Stimulated activated naive CD8-positive, alpha-beta T cell treated with anti-CD3 and anti-CD28 coated beads, Interleukin-15, Interleukin-2, amounts not matched to agents 100 U/mL and 50 U/mL, for 24 hours (primary cell): ENCODE data around the gene AFG1L.
"Not testable (repeated sequence)": the region's sequence is repeated elsewhere in the genome, so short reads cannot be mapped to it uniquely, and the experiment has no call there.

Experiments used
- ATAC-seq: fragments of 150-1000 bp; cut with Tn5 transposase; one replicate; pipeline ENCODE4 v1.10.0; 2021
- DNase-seq: peaks from one replicate; pipeline ENCODE4 v3.0.0; 2021

Gene AFG1L

DNA sequence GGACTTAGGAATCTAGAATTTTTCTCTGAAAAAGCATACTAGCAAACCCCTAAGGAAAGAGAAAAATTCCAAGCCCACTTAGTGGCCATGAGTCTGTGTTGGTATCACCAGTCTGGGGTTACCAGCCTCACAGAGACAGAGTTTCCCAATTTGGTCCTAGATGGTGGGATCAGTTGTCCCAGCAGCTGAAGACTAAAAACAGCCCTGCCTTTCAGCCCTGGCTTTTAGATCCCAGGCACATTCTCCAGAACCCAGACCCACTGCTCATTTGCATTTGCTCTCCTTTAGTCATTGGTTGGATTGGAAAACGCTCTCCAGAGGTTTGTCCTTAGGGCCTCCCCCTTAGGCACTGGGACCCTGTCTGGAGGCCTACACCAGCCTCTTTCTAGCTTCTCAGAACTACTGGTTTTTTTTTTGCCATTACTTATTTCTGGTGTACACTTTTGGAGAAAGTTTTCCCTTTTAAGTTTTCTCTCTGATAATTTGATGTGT lies 226.8 kb downstream of the AFG1L start:
- DNase-seq (no peak), ATAC-seq (no peak)

DNA sequence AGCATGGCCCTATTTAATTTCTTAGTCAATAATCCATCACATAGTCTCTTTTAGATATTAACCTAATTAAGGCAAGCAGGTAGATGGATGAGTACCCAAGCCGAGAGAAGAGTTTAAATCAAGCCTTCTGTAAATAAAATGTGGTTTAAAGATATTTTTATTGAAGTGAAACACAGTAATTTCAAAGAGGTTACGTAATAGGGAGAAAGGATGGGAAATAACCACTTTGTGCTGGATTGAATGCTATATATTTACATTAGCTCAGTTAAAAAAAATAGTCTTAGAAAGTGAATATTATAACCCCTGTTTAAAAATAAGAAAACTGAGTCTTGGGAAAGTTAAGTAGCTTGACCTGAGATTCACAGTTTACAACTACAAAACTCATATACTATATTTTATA lies 228.8 kb downstream of the AFG1L start:
- no peak for DNase-seq
- no peak for ATAC-seq

DNA sequence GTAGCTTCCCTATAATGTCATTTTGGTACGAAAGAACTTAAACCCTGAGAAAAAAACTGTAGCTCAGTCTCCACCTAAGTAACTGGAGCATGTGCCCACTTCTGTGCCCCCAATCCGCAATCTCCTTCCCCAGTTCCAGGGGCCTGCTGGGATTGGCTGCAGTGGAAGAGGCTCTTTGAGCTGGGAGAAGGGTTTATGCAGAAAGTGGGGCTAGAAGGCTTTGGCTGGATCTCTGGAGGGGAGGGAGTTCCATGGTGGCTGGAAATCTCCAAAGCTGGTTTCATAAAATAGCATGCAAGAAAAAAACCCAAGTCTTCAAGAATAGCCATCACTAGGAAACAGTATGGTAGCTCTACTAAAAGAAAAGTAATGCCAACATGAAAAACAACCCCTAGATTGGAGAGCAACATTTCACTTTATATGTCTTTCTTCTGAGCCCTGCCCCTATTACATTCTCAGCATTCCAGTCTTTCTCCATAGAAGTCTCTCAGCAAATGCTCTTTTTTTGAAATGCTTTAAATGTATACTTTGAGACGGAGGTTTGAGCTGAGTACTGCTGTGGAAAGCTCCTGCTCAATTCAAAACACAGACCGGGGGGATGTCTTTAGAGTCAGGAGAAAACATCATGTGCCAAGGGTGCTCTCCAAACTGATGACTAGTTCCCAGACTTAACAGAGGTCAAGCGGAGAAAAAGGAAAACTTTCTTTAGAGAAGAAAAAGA lies 229.8 kb downstream of the AFG1L start:
- DNase-seq (no peak), ATAC-seq (no peak)

GRCh38 chr6:108526739-108527174 lies 231.9 kb downstream of the AFG1L start:
- no peak for DNase-seq
- no peak for ATAC-seq

- no peak for DNase-seq
- ATAC-seq = no peak
Measured at GRCh38 chr6:108528878-108529277, 234.0 kb downstream of the AFG1L start.

DNA sequence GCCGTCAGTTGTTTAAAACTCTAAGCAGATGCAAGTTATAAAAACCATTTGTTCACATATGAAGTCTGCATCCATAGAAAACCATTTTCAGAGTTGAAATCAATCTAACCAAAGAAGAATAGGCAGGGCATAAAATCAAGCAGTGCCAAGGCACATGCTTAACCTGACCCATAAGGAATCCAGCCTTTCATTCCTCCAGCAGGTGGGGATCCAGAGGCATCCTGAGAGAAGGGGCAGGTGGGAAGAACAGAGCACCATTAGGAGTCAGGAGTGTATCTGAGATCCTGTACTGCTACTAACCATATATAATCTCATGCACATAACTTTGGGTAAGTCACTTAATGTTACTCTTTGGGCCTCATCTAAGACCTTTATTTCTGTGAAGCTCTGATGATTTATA lies 236.5 kb downstream of the AFG1L start:
- DNase-seq (no peak), ATAC-seq (no peak)

DNA sequence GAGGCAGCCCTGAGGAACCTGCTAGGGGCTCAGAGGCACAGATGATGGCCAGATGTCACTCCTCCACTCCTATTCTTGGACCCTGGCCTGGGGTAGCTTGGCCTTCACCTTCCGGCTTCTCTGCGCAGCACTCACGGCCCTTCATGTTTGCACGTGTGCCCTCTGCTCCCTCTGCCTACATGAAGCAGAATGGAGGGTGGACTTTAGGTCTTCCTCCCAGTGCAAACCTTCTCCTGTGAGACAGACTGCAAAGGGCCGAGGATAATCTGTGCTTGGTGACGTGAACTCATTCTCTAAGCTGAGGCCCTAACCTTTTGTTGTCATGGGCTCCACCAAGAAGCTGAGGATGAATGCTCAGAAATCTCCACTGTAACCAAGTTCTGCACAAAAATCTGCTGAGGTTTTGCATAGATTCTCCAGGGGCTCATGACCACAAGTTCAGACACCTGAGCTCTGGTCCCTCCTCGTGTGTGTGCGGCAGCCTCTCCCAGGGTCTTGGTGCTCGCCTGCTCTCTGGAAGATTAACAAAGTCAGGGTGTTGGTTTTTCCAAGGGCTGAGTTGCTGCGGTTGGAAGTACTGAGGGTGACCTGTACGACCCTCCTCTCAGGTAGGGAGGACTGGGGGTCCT lies 240.4 kb downstream of the AFG1L start:
- DNase-seq = no peak
- ATAC-seq = no peak

DNA sequence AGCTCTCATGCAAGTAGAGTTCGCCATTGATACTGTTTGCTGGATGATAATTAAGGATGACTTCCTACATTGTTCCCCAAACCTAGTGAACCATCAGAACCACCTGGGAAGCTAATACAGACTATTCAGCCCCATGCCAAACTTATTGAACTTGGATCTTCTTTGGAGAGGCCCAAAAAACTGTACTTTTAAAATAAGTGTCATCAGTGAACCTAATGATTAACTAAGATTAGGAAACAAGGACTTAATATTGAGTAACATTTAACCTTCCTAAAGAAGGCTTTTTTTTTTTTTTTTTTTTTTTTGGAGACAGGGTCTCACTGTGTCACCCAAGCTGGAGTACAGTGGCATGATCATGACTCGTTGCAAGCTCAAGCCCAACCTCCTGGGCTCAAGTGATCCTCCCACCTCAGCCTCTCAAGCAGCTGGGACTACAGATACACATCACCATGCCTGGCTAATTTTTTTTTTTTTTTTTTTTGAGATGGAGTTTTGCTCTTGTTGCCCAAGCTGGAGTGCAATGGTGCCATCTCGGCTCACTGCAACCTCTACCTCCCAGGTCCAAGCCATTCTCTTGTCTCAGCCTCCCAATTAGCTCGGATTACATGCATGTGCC lies 241.2 kb downstream of the AFG1L start:
- not testable (repeated sequence) for DNase-seq, ATAC-seq

DNA sequence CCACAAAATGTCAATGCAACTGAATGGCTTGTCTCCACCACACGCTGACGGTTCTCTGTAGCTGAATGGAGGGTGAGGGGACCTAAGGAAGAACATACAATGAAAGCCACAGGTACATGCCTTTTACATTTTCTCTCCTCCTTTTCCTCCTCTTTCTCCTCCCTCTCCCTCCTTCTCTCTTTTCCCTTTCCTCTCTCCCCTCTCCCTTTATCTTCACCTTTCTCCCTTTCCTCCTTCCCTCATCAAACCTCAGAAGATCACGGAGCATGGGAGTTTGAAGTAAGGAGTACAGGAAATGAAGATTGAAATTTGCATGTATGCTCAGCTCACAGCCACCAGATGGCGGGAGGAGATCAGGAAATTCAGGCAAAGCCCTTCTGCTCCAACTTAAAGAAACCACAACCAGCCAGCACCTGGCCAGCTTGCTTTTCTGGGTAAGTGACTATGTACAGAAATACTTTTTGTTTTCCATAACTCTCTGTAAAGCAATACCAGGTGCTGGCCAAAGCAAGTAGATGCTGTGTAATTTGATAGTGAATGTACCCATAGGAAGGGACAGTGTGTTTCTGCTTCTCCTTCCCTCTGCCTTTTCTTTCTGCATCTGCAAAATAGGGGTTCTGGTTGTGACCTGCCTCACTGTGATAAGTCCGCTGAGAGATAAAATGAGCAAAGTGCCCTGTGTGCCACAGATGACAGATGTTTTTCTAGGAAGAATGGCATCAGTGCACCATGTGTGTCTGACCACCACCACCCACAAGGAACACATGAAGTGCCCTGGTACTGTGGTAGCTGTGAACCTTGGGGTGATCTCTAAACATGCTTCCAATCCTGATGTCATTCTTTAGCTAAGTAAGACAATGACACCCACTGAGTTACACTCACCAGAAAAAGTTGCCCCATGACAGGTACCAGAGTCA lies 247.2 kb downstream of the AFG1L start:
- peak; percentile 67 for DNase-seq
- peak; percentile 57 for ATAC-seq

DNA sequence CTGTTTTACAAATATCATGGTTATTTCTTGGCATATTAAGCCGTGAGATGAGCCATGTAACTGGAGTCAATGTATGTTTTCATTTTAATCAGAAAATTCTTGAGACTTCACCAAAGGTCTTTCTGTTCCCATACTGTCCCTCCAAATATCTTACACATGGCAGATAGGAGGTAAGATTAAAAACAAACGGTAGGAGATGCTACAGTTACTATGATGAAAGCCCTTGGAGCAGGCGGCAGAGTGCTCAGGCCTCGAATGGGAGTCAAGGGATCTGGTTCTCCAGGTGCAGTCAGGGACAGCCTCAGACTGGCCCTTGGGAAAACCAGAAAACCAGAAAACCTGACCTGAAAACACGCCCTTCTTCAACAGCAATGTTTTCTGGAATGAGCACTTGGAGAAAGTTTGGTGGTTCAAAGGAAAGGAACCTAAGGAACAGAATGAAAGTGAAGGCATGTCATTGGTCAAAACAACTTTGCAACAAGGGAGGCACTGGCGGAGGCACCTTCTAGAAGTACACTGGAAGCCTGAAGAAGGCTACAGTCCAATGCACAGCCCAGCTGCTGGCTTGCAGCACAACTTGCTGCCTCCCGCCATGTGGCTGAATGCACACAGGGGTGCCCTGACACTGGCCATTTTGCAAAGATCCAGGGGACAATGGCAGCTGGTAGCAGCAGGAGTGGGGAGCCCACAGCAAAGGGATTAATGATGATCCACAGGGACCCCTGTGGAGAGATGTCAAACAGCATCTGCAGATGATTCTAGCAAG lies 248.5 kb downstream of the AFG1L start:
- DNase-seq (no peak), ATAC-seq (no peak)

DNA sequence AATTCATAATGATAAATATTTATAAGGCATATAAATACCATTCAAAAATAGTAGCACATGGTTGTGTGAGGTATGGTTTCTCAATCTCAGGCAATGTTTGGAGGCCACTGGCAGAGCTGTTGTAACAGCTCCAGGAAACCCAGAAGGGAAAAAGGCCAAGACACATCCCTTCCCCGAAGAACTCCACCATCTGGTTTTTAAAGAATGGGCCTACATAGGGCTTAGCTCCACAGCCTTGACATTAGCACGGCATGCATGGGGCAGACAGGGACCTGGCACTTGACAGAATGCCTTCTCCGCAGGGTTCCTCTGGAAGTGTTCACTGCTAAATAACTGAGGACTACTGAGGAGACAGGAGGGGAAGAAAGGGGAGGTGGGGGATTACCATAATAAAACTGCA lies 249.8 kb downstream of the AFG1L start:
- no peak for DNase-seq
- ATAC-seq = no peak

- ATAC-seq (no peak), DNase-seq (no peak)
Measured at GRCh38 chr6:108546079-108547049, 251.5 kb downstream of the AFG1L start.

- DNase-seq (no peak), ATAC-seq (no peak)
Measured at GRCh38 chr6:108549241-108549640, 254.4 kb downstream of the AFG1L start.

DNA sequence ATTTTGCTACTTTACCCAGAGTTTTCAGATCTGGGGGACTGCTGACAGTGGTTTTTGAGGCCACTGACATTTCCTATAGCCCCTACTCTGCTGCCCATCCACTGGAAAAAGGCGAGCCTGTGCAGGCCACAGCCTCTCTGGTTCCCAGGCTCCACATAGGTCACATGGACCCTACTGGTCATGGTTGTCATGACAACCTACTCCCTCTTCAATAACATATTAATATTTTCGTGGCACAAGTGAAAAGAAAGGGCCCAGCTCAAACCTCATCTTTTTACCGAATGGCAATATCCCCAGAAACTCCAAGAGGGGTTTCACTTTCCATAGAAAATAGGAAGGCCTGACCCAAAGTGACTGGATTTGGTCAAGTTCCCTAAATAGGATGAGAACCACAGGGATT lies 254.9 kb downstream of the AFG1L start:
- no peak for DNase-seq

GRCh38 chr6:108550256-108550655 lies 255.4 kb downstream of the AFG1L start:
- no peak for ATAC-seq
- no peak for DNase-seq

More for the DNA sequence above, 254.9 kb downstream of the AFG1L start:
- no peak for ATAC-seq

- DNase-seq (no peak), ATAC-seq (no peak)
Measured at GRCh38 chr6:108555399-108556052, 260.7 kb downstream of the AFG1L start.

GRCh38 chr6:108556250-108556649 lies 261.4 kb downstream of the AFG1L start:
- no peak for DNase-seq
- ATAC-seq = no peak

GRCh38 chr6:108556866-108557493 lies 262.1 kb downstream of the AFG1L start:
- ATAC-seq (no peak), DNase-seq (no peak)
